Suppressor macrophage treated with lipopolysaccharide for 4 hours (primary cell): ENCODE measurements around the gene MT1F.

Experiments used
- DNase-seq: peaks from one replicate; pipeline ENCODE4 v3.0.0-alpha.2; 2020

The MT1F gene

GRCh38 chr16:56701534-56701933 lies 43.8 kb downstream of the MT1F start:
- DNase-seq = no peak

- DNase-seq = no peak
Observed at GRCh38 chr16:56702836-56703235, 45.1 kb downstream of the MT1F start.
